Mesendoderm (in vitro differentiated cells): Measurements from ENCODE around the gene GGTLC1.
A peak's percentile ranks its signal among the peaks of the same experiment; 100 is the strongest.
"Not testable (repeated sequence)": the region's sequence is repeated elsewhere in the genome, so short reads cannot be mapped to it uniquely, and the experiment has no call there.

ENCODE experiments used
- DNase-seq: peaks from one replicate; pipeline ENCODE4 v3.0.0; 2013
- H2AK5ac ChIP-seq: 2 replicates; pipeline ENCODE4 v1.6.1; 2013; ENCODE audit warnings: low read length, inconsistent platforms
- H2BK120ac ChIP-seq: 2 replicates; pipeline ENCODE4 v1.6.1; 2013; ENCODE audit warnings: low read depth, mild to moderate bottlenecking, low read length, moderate library complexity, mixed read lengths
- H2BK15ac ChIP-seq: replicated peaks from 2 replicates; pipeline ENCODE4 v1.6.1; 2013; ENCODE audit warnings: low read depth, mild to moderate bottlenecking, moderate library complexity
- H2BK5ac ChIP-seq: 2 replicates; pipeline ENCODE4 v1.6.1; 2013; ENCODE audit warnings: low read length, inconsistent platforms
- H3K18ac ChIP-seq: 2 replicates; pipeline ENCODE4 v1.6.1; 2013; ENCODE audit warnings: mild to moderate bottlenecking, low read length, mixed read lengths
- H3K23ac ChIP-seq: one replicate; pipeline ENCODE4 v1.6.1; 2013; ENCODE audit warnings: low read length
- H3K27ac ChIP-seq: 2 replicates; pipeline ENCODE4 v1.5.1; 2013; ENCODE audit warnings: low read depth, mild to moderate bottlenecking, inconsistent platforms, low read length, moderate library complexity
- H3K27me3 ChIP-seq: 2 replicates; pipeline ENCODE4 v1.6.1; 2013; ENCODE audit warnings: low read length, control low read depth, mild to moderate bottlenecking, inconsistent platforms; ENCODE audit not compliant: insufficient read depth, poor library complexity
- H3K36me3 ChIP-seq: 2 replicates; pipeline ENCODE4 v1.6.1; 2013; ENCODE audit warnings: low read length, inconsistent platforms; ENCODE audit not compliant: control insufficient read depth, insufficient read depth
- H3K4ac ChIP-seq: one replicate; pipeline ENCODE4 v1.6.1; 2013; ENCODE audit warnings: low read depth, mild to moderate bottlenecking, low read length, moderate library complexity
- H3K4me1 ChIP-seq: 2 replicates; pipeline ENCODE4 v1.6.1; 2013; ENCODE audit warnings: low read depth, low read length, inconsistent platforms; ENCODE audit not compliant: control insufficient read depth
- H3K4me2 ChIP-seq: 2 replicates; pipeline ENCODE4 v1.6.1; 2013; ENCODE audit warnings: low read length
- H3K4me3 ChIP-seq: 2 replicates; pipeline ENCODE4 v1.5.1; 2013; ENCODE audit warnings: mild to moderate bottlenecking, low read length
- H3K56ac ChIP-seq: one replicate; pipeline ENCODE4 v1.6.1; 2013; ENCODE audit warnings: low read length
- H3K79me1 ChIP-seq: 2 replicates; pipeline ENCODE4 v1.6.1; 2013; ENCODE audit warnings: low read length, inconsistent platforms
- H3K79me2 ChIP-seq: 2 replicates; pipeline ENCODE4 v1.6.1; 2013; ENCODE audit warnings: mild to moderate bottlenecking, low read length; ENCODE audit not compliant: control insufficient read depth, insufficient read depth
- H3K9ac ChIP-seq: 2 replicates; pipeline ENCODE4 v1.6.1; 2013; ENCODE audit warnings: low read length, inconsistent platforms
- H4K5ac ChIP-seq: one replicate; pipeline ENCODE4 v1.6.1; 2013; ENCODE audit warnings: low read length
- H4K8ac ChIP-seq: one replicate; pipeline ENCODE4 v1.6.1; 2013; ENCODE audit warnings: low read depth, mild to moderate bottlenecking, control low read depth, low read length, moderate library complexity
- WGBS: extraction: QIAGEN DNeasy Blood & Tissue Kit; methylation state at CpG from one replicate; pipeline ENCODE4 v1.1.7; 2013; ENCODE audit warnings: low lambda C conversion rate, missing lambda C conversion rate; ENCODE audit not compliant: insufficient coverage; ENCODE audit errors: extremely low coverage; 5-methylcytosine and 5-hydroxymethylcytosine counted together

The GGTLC1 gene

DNA sequence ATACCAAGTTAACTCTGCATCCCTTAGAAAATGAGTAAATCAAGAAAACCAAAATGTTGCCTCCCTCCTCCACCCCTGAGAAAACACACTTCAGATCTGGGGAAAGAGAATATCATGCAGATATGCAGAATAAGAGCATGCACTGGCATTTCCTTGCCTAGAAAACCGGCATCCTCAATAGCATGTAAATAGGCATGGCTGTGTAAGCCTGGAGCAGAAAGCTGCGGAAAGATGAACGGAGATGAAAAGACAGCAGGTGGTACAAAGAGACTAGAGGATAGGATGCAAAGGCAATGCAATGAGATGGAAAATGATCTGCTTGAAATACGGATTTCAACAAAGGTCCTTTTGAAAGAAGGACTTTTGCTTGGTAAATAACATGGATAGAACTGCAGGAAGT is 10.3 kb upstream of the GGTLC1 start:
- DNase-seq, result no peak
- no peaks in the 10 kb centered on the region for H3K79me1 ChIP-seq
- WGBS, result no CpG with 5 or more reads among the region's 4 CpGs
- H3K4me2 ChIP-seq, result no peak overlapping the region
- no peak overlapping the region for H2BK120ac ChIP-seq
- no peak overlapping the region for H3K23ac ChIP-seq
- no peaks in the 10 kb centered on the region for H3K36me3 ChIP-seq
- no peaks in the 10 kb centered on the region for H3K4me1 ChIP-seq
- H3K27me3 ChIP-seq, result no peaks in the 10 kb centered on the region
- no peak overlapping the region for H3K18ac ChIP-seq
- no peak overlapping the region for H2BK5ac ChIP-seq
- no peaks in the 10 kb centered on the region for H3K79me2 ChIP-seq
- H2BK15ac ChIP-seq, result no peak overlapping the region
- H3K9ac ChIP-seq, result no peak overlapping the region
- no peak overlapping the region for H4K8ac ChIP-seq
- no peak overlapping the region for H2AK5ac ChIP-seq
- H3K4me3 ChIP-seq, result no peak overlapping the region
- H3K27ac ChIP-seq, result no peak overlapping the region
- no peak overlapping the region for H4K5ac ChIP-seq
- H3K56ac ChIP-seq, result no peak overlapping the region
- no peak overlapping the region for H3K4ac ChIP-seq

- H3K4ac ChIP-seq, result no peak overlapping the region
- WGBS, result no CpG with 5 or more reads among the region's 8 CpGs
Measured at GRCh38 chr20:23998392-23998791, 9.8 kb upstream of the GGTLC1 start.

DNA sequence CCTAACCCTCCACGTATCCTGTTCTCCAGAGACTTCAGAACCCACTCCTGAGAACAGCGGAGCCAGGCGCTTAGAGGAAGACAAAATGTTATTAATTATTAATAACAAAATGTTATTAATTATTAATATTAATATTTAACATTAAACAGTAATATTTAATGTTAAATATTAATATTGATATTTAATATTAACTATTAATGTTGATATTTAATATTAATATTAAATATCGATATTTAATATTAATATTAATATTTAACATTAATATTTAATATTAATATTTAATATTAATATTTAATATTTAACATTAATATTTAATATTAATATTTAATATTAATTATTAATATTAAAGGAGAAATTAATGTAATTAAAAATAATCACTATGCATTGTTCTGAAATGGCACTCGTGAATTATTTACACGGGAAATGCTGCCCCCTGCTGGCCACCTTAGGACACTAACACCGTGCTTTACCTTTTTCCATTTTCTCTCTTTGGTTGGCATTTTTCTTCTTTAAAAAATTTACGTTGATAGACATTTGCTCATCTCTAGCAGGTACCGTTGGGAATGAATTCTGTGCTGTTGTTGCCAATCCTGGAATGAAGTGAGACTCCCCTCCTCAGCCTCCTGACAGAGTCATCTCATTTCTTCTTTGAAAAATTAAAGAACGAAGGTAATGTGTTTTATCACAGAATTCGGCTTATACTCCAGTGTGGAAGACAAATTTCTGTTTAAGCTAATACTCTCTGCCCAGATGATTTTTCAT is 7.5 kb upstream of the GGTLC1 start:
- Histone ChIP-seq H3K9ac (no peak overlapping the region), H2AK5ac (no peak overlapping the region), H3K4me2 (no peak overlapping the region), H3K27ac (no peak overlapping the region), H3K23ac (no peak overlapping the region), H3K36me3 (no peaks in the 10 kb centered on the region), H2BK15ac (no peak overlapping the region), H4K8ac (no peak overlapping the region), H3K4me1 (no peaks in the 10 kb centered on the region), H3K18ac (no peak overlapping the region), H3K4ac (no peak overlapping the region), H3K79me1 (no peaks in the 10 kb centered on the region), H2BK120ac (no peak overlapping the region), H4K5ac (no peak overlapping the region), H3K79me2 (no peaks in the 10 kb centered on the region), H3K4me3 (no peak overlapping the region), H3K56ac (no peak overlapping the region), H3K27me3 (no peaks in the 10 kb centered on the region), H2BK5ac (no peak overlapping the region)
- peak; percentile 31 for DNase-seq
- no CpG with 5 or more reads among the region's 11 CpGs for WGBS

More at GRCh38 chr20:23998392-23998791, 9.8 kb upstream of the GGTLC1 start:
- Histone ChIP-seq H3K18ac (no peak overlapping the region), H3K79me1 (no peaks in the 10 kb centered on the region), H4K5ac (no peak overlapping the region), H2BK5ac (no peak overlapping the region), H2BK120ac (no peak overlapping the region), H3K27ac (no peak overlapping the region), H3K9ac (no peak overlapping the region), H3K36me3 (no peaks in the 10 kb centered on the region), H3K4me2 (no peak overlapping the region), H3K79me2 (no peaks in the 10 kb centered on the region), H2AK5ac (no peak overlapping the region), H3K27me3 (no peaks in the 10 kb centered on the region), H3K56ac (no peak overlapping the region), H3K4me3 (no peak overlapping the region), H4K8ac (no peak overlapping the region), H2BK15ac (no peak overlapping the region), H3K23ac (no peak overlapping the region), H3K4me1 (no peaks in the 10 kb centered on the region)
- no peak for DNase-seq

GRCh38 chr20:23995291-23995690 is 6.7 kb upstream of the GGTLC1 start:
- no CpG with 5 or more reads among the region's 6 CpGs for WGBS
- H3K4me3 ChIP-seq, H3K9ac ChIP-seq, H3K4me2 ChIP-seq, H3K18ac ChIP-seq, H2BK5ac ChIP-seq, H2BK15ac ChIP-seq, H3K23ac ChIP-seq, H2AK5ac ChIP-seq, H3K4ac ChIP-seq, H2BK120ac ChIP-seq, H3K27ac ChIP-seq, H3K56ac ChIP-seq, H3K27me3 ChIP-seq, H3K79me1 ChIP-seq, H4K5ac ChIP-seq, H3K79me2 ChIP-seq, H4K8ac ChIP-seq, H3K36me3 ChIP-seq, DNase-seq, H3K4me1 ChIP-seq: not testable (repeated sequence)

DNA sequence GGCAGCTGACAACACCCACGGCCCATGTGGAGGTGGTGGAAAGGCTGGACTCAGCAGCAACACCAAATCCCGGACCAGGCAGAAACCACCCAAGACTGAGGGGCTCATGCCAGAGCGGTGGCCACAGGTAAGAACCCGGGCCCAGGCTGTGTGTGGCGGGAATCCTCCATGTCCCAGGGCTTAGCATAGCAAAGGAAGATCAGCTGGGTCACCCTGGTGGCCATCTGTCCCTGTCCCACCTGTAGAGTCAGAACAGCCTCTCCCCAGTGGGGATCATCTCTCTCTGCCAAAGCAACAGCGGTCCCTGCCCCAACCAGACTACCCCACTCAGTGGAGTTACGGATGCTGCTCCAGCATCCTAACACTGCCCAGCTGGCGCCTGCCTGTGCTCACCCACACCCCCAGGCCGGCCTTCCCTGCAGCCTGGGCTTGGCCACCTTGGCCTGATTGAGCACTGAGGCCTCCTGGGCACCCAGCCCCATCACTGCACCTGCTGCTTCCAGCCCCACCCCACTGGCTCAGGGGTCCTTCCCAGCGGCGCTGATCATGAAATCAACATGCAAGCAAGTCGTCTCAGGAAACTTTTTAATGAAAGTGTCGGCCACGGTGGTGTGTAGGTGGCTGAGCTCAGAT is 5.5 kb upstream of the GGTLC1 start:
- not testable (repeated sequence) for DNase-seq

More for the DNA sequence above, 5.5 kb upstream of the GGTLC1 start:
- not testable (repeated sequence) for H3K4me2 ChIP-seq, H3K27me3 ChIP-seq, H3K4ac ChIP-seq, H3K23ac ChIP-seq, H3K79me1 ChIP-seq, H4K5ac ChIP-seq, H4K8ac ChIP-seq, H3K27ac ChIP-seq, H2BK5ac ChIP-seq, H3K4me3 ChIP-seq, H3K56ac ChIP-seq, H3K9ac ChIP-seq, H2BK15ac ChIP-seq, H2BK120ac ChIP-seq, H3K18ac ChIP-seq, H3K79me2 ChIP-seq, H3K36me3 ChIP-seq, H3K4me1 ChIP-seq, H2AK5ac ChIP-seq
- no CpG with 5 or more reads among the region's 14 CpGs for WGBS
